ENCODE results near the gene FBXO36. TPM values are rescaled to one million over a fixed set of nuclear protein-coding genes. Genes with fewer than 3 reads are reported as not detected.

Gene FBXO36
- total RNA-seq, 1 donor from 2014 or later: 3.4 TPM

DNA sequence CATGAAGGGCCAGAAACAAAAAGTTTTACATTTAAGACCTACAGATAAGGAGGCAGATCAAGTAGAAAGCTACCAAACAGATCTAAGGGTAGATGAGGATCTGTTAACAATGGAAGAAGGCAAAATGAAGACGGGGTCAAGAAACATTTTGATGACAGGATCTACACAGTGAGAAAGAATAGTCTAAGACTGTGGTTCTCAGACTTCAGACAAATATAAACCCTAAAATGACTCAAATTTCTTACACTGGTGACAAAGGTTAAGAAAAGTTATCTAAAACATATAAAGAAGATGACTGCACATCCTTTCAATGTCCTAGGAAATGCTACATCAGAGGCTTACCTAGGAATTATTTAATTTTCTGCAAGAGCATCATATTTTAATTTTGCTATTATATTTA, 34.9 kb upstream of the FBXO36 start:
- no peaks in the 10 kb centered on the region for H3K36me3 Mint-ChIP-seq (ENCODE audit: unreplicated experiment)
- no peak for DNase-seq
- no peak overlapping the region for H3K4me3 Mint-ChIP-seq (ENCODE audit: unreplicated experiment)
- no peaks in the 10 kb centered on the region for H3K27me3 Mint-ChIP-seq (ENCODE audit: unreplicated experiment)
- no peaks in the 10 kb centered on the region for H3K9me3 Mint-ChIP-seq (ENCODE audit: unreplicated experiment)
- H3K27ac Mint-ChIP-seq (ENCODE audit: unreplicated experiment): no peak overlapping the region
- TF ChIP-seq, protein P1, sequence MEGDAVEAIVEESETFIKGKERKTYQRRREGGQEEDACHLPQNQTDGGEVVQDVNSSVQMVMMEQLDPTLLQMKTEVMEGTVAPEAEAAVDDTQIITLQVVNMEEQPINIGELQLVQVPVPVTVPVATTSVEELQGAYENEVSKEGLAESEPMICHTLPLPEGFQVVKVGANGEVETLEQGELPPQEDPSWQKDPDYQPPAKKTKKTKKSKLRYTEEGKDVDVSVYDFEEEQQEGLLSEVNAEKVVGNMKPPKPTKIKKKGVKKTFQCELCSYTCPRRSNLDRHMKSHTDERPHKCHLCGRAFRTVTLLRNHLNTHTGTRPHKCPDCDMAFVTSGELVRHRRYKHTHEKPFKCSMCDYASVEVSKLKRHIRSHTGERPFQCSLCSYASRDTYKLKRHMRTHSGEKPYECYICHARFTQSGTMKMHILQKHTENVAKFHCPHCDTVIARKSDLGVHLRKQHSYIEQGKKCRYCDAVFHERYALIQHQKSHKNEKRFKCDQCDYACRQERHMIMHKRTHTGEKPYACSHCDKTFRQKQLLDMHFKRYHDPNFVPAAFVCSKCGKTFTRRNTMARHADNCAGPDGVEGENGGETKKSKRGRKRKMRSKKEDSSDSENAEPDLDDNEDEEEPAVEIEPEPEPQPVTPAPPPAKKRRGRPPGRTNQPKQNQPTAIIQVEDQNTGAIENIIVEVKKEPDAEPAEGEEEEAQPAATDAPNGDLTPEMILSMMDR (IDR thresholded peaks at IDR 0.05; ENCODE audit: partially characterized antibody, unreplicated experiment): no peak
- peaks cover 4% of the 10 kb centered on the region for H3K4me1 Mint-ChIP-seq (ENCODE audit: low read depth, unreplicated experiment)

DNA sequence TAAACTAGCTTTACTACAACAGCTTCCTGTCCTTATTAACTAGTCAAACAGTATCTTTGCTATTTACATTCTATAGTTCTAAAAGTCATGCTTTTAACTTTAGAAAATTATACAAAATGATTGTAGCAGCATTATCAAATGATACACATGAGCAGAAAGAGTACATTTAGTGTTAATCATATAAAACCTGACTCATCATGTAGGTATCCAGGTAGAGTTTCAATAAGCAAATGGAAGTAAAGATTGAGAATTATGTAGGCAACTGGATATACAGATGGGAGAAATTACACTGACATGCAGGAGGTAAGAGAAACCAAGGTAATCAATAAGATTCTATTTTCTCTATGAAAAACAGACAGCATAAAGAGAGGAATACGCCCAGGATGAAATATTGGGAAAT, 34.3 kb upstream of the FBXO36 start:
- DNase-seq: no peak
- Mint-ChIP-seq H3K4me1 (ENCODE audit: low read depth, unreplicated experiment) (peaks cover 4% of the 10 kb centered on the region), H3K36me3 (ENCODE audit: unreplicated experiment) (no peaks in the 10 kb centered on the region), H3K27ac (ENCODE audit: unreplicated experiment) (no peak overlapping the region), H3K27me3 (ENCODE audit: unreplicated experiment) (no peaks in the 10 kb centered on the region), H3K9me3 (ENCODE audit: unreplicated experiment) (no peaks in the 10 kb centered on the region), H3K4me3 (ENCODE audit: unreplicated experiment) (no peak overlapping the region)
- TF ChIP-seq, protein P1 (IDR thresholded peaks at IDR 0.05; ENCODE audit: partially characterized antibody, unreplicated experiment): no peak

DNA sequence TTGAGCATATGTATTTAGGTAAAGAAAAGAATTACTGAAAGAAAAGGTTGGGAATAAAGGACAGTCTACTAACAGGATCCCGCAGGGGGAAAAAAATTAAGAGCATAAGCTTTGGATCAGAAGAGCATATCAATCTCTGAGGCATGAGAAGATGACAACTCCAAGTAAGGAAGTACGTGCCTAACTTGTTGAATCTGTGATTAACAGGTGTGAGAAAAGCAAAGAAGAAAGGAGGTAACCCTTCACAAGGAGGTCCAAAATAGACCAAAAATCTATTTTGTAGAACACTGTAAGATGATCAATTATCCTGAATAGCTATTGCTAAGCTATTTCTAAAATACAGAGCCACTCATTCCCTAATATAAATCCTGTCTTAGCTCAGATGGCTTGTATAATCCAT, 33.3 kb upstream of the FBXO36 start:
- DNase-seq: no peak
- no peaks in the 10 kb centered on the region for H3K27me3 Mint-ChIP-seq (ENCODE audit: unreplicated experiment)
- no peaks in the 10 kb centered on the region for H3K9me3 Mint-ChIP-seq (ENCODE audit: unreplicated experiment)
- H3K4me1 Mint-ChIP-seq (ENCODE audit: low read depth, unreplicated experiment): peaks cover 4% of the 10 kb centered on the region
- H3K27ac Mint-ChIP-seq (ENCODE audit: unreplicated experiment): no peak overlapping the region
- H3K4me3 Mint-ChIP-seq (ENCODE audit: unreplicated experiment): no peak overlapping the region
- TF ChIP-seq, protein P1 (IDR thresholded peaks at IDR 0.05; ENCODE audit: partially characterized antibody, unreplicated experiment): no peak
- H3K36me3 Mint-ChIP-seq (ENCODE audit: unreplicated experiment): no peaks in the 10 kb centered on the region

DNA sequence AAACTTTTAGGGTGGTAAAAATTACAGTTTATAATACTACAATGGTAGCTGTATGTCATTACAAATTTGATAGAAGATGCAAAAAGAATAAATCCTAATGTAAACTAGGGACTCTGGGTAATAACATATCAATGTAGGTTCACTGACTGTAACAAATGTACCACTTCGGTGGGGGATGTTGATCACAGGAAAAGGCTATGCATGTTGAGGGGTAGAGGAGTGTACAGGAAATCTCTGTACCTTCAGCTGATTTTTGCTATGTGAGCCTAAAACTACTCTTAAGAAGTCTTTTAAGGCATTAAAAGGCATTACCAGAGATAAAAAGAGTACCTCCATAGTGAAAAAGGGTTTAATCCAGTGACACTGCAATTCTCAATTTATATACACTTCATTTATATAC, 25.4 kb upstream of the FBXO36 start:
- no peaks in the 10 kb centered on the region for H3K9me3 Mint-ChIP-seq (ENCODE audit: unreplicated experiment)
- H3K4me3 Mint-ChIP-seq (ENCODE audit: unreplicated experiment): no peak overlapping the region
- no peaks in the 10 kb centered on the region for H3K36me3 Mint-ChIP-seq (ENCODE audit: unreplicated experiment)
- no peaks in the 10 kb centered on the region for H3K27me3 Mint-ChIP-seq (ENCODE audit: unreplicated experiment)
- TF ChIP-seq, protein P1 (IDR thresholded peaks at IDR 0.05; ENCODE audit: partially characterized antibody, unreplicated experiment): no peak
- no peaks in the 10 kb centered on the region for H3K4me1 Mint-ChIP-seq (ENCODE audit: low read depth, unreplicated experiment)
- no peak for DNase-seq
- H3K27ac Mint-ChIP-seq (ENCODE audit: unreplicated experiment): no peak overlapping the region

DNA sequence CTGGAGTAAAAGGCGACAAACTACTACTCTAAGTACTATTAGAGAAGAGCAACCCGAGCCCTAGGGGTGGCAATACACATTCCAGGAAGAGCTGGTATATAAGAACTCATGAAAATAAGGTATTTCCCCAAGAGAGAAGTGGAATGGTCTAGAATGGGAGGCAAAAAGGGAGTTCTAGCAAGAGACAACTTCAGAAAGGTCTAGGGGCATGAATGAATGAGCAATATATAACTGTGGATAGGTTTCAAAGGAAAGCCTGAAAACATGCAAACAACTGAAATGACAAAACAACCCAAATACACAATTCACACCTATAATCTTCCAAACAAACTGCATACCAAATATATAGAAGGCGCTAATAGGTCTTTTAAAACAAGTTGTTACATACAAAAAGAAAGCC, 22.7 kb upstream of the FBXO36 start:
- Mint-ChIP-seq H3K4me1 (ENCODE audit: low read depth, unreplicated experiment) (no peaks in the 10 kb centered on the region), H3K4me3 (ENCODE audit: unreplicated experiment) (no peak overlapping the region), H3K27ac (ENCODE audit: unreplicated experiment) (no peak overlapping the region), H3K9me3 (ENCODE audit: unreplicated experiment) (no peaks in the 10 kb centered on the region), H3K27me3 (ENCODE audit: unreplicated experiment) (no peaks in the 10 kb centered on the region), H3K36me3 (ENCODE audit: unreplicated experiment) (no peaks in the 10 kb centered on the region)
- DNase-seq: no peak
- TF ChIP-seq, protein P1 (IDR thresholded peaks at IDR 0.05; ENCODE audit: partially characterized antibody, unreplicated experiment): no peak

All from glutamatergic neuron (in vitro differentiated cells).